GM10266 (cell line): ENCODE results near the gene CDC7.

Source experiments
- DNase-seq: peaks from one replicate; pipeline ENCODE4 v3.0.0; 2012; ENCODE audit errors: extremely low spot score
- TF ChIP-seq, protein P1 (sequence below): IDR thresholded peaks from 2 replicates; pipeline ENCODE4 v1.5.1; 2012; ENCODE audit warnings: mild to moderate bottlenecking, low read depth; ENCODE audit not compliant: control insufficient read depth, insufficient read depth; ENCODE audit errors: missing control alignments

The CDC7 gene

DNA sequence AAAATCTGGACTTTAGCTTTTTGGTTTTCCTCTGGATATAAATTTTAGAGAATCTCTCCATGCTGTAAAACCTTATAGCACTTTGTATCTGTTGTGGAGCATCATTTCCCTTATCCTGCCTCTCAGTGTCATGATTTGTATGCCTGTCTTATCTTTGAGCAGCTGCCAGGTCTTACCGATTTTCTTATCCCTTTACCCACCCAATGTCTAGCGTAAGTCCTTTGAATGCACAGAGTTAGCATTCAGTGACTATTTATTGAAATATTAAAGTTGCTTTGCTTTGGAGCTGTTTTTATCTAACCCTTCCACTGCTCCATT, 37.3 kb downstream of the CDC7 start:
- TF ChIP-seq, protein P1, sequence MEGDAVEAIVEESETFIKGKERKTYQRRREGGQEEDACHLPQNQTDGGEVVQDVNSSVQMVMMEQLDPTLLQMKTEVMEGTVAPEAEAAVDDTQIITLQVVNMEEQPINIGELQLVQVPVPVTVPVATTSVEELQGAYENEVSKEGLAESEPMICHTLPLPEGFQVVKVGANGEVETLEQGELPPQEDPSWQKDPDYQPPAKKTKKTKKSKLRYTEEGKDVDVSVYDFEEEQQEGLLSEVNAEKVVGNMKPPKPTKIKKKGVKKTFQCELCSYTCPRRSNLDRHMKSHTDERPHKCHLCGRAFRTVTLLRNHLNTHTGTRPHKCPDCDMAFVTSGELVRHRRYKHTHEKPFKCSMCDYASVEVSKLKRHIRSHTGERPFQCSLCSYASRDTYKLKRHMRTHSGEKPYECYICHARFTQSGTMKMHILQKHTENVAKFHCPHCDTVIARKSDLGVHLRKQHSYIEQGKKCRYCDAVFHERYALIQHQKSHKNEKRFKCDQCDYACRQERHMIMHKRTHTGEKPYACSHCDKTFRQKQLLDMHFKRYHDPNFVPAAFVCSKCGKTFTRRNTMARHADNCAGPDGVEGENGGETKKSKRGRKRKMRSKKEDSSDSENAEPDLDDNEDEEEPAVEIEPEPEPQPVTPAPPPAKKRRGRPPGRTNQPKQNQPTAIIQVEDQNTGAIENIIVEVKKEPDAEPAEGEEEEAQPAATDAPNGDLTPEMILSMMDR, result no peak
- no peak for DNase-seq

DNA sequence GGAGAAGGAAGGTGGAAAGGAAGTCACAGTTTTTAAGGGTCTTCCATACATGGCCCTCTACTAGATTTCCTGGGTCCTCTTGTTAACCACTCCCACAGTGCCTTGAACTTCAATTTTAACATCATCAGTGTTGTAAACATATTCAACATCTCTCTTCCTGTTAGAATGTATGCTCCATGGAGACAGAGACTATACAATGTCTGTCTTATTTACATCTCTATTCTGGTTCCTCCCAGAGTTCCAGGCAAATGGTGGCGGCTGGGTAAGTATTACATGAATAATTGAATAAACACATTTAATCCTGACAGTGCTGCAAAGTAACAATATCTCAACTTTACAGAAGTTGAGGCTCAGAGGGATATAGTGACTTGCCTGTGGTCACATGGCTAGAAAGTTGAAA, 40.3 kb downstream of the CDC7 start:
- no peak for DNase-seq
- TF ChIP-seq, protein P1, result no peak

DNA sequence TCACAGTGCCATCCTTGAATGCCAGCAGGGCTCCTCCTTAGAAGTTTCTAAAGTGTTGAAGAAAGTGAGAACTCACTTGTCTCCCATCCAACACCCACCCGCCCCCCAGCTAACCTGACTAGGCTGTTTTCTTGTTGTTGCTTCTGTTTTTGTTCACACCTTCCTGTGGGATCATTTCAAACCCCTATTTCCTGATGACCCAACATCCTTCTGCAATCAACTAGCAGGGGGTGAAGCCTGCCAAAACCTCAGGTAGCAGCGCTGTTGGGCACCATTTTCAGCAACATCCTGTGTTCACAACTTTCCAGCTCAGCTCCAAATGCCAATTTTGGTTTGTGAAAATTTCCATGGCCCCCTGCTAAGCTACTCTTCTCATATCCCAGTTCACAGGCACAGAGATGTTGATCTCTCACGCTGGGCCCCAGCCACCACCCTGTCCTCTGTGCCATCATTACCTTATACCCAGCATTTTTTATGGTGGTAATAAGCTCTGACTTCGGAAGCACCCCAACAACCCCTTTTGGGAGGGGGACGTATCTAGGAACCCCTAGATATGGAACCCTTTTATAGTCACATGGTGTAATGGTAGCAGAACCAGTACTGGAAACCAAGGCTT, 41.4 kb downstream of the CDC7 start:
- no peak for DNase-seq
- TF ChIP-seq, protein P1, result no peak

DNA sequence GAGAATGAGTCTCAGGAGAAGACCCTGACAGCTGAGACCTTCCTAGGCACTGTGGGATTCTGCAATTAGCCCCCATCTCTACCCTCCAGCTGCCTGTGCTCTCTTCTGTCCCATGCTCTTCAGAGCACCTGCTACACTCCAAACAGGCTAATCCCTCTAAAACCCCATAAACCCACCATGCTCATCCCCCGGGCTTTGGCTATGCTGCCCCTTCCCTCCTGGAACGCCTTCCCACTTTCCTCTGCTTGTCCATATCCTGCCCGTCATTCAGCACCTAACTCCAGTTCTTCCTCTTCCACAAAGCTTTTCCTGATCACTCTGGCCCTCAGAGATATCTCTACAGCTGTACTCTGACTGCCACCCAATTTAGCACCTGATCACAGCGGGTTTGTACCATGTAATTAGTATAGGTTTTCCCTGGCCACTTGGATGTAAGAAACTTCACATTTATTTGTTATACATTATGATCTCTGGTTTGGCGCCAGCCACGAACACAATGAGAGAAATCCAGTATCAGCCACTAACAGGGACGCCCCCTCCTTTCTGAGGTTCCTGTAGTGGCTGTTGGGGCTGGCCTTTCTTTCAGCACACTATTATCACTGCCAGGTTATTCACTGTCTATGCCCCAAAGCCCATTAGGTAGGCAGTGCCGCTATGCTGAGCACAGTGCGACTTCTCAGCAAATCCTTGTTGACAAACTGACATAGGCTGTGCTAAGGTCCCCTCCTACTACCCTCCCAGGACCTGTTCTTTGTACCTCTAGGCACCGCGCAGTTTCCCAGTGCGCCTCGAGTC, 45.1 kb downstream of the CDC7 start:
- no peak for DNase-seq
- TF ChIP-seq, protein P1, result no peak

DNA sequence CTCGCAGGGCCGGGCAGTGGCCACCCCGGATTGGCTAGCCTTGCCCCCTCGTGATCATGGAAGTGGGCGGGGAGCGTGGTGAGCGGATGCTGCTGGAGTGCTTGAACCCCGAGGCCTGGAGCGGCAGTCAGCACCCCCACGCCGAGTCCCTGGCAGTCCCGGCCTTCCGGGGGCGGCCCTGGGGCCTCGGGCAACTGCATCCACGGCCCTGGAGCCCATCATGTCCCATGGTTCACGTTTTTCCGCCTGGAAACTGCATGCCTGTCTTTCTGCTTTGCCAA, 45.6 kb downstream of the CDC7 start:
- no peak for DNase-seq
- TF ChIP-seq, protein P1, result no peak

DNA sequence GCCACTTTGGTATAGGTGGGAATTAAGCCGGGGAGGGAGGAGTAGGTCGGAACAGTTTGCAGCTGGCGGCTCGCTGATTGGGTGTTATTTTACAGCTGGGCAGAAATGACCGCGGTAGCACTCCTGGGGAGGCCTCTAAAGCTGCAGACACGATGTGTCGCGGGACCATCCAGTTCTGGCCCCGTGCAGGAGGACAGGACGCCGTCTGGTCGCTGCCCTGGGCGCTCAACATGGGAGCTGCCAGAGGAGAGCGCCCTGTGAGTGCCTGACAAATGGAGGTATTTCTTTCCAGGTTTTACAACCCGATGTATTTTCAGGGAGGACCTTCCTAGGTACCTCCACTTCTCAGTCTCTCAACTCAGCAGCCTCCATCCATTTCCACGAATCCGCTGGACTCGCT, 46.2 kb downstream of the CDC7 start:
- no peak for DNase-seq
- TF ChIP-seq, protein P1, result no peak

DNA sequence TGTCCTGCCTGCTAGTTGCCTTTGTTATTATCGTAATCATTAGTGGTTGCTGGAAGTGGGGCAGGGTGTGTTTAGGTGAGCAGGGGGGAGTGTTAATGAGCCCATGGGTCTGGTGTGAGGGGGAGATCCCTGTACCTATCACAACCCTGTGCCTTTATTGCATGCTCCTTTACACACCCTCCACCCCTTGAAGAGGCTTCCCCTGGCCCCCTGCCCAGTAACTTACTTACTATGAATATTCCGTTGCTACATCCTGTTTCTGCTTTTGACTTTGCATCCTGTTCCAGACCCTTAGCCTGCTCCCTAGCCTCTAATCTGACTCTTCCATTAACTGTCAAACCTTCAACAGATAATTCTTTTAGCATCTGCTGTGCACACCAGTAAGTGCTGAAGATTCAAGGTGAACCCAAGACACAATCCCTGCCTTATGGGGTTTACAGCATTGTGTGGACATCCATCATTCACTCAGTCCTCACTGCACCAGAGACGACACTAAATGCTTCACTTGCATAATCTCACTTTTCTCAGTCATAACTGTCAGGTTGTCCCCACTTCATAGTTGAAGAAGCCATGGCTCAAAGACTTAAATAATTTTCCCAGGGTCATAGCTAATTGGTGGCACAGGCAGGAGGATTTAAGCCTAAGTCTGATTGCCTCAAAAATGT, 47.9 kb downstream of the CDC7 start:
- DNase-seq, result no peak
- TF ChIP-seq, protein P1, result no peak
